RWPE2 (cell line): ENCODE measurements around the gene TRIM33.
"Not testable (repeated sequence)": the region's sequence is repeated elsewhere in the genome, so short reads cannot be mapped to it uniquely, and the experiment has no call there.

ENCODE experiments used
- ATAC-seq: fragments of 200-7000 bp; cut with Tn5 transposase; 3 replicates; pipeline ENCODE4 v1.9.1; 2021; ENCODE audit warnings: low read depth
- DNase-seq: peaks from one replicate; pipeline ENCODE4 v3.0.0-alpha.2; 2020; ENCODE audit warnings: low spot score
- H3K27ac ChIP-seq: fragments of 450-650 bp; 2 replicates; pipeline ENCODE4 v1.5.1; 2017; ENCODE audit warnings: mild to moderate bottlenecking; ENCODE audit not compliant: poor library complexity, severe bottlenecking
- H3K27me3 ChIP-seq: fragments of 250-450 bp; sonication (Bioruptor Pico); 2 replicates; pipeline ENCODE4 v1.5.1; 2021; ENCODE audit warnings: mild to moderate bottlenecking, moderate library complexity; ENCODE audit not compliant: insufficient read depth, poor library complexity, severe bottlenecking
- H3K36me3 ChIP-seq: fragments of 250-450 bp; sonication (Bioruptor Pico); 2 replicates; pipeline ENCODE4 v1.5.1; 2020; ENCODE audit warnings: low read depth, mild to moderate bottlenecking, moderate library complexity
- H3K4me1 ChIP-seq: fragments of 250-450 bp; sonication (Bioruptor Pico); 2 replicates; pipeline ENCODE4 v1.5.1; 2021; ENCODE audit warnings: mild to moderate bottlenecking, moderate library complexity; ENCODE audit not compliant: insufficient read depth, poor library complexity, severe bottlenecking
- H3K4me3 ChIP-seq: fragments of 250-450 bp; sonication (Bioruptor Pico); 2 replicates; pipeline ENCODE4 v1.5.1; 2021; ENCODE audit warnings: mild to moderate bottlenecking, moderate library complexity; ENCODE audit not compliant: severe bottlenecking
- H3K9me3 ChIP-seq: fragments of 250-450 bp; sonication (Bioruptor Pico); 2 replicates; pipeline ENCODE4 v1.5.1; 2021; ENCODE audit warnings: mild to moderate bottlenecking, moderate library complexity; ENCODE audit not compliant: severe bottlenecking
- TF ChIP-seq, protein P1 (sequence below): fragments of 450-650 bp; IDR thresholded peaks from one replicate; pipeline ENCODE4 v1.5.1; 2017; ENCODE audit warnings: mild to moderate bottlenecking, moderate library complexity; ENCODE audit not compliant: poor library complexity, severe bottlenecking

Gene TRIM33

DNA sequence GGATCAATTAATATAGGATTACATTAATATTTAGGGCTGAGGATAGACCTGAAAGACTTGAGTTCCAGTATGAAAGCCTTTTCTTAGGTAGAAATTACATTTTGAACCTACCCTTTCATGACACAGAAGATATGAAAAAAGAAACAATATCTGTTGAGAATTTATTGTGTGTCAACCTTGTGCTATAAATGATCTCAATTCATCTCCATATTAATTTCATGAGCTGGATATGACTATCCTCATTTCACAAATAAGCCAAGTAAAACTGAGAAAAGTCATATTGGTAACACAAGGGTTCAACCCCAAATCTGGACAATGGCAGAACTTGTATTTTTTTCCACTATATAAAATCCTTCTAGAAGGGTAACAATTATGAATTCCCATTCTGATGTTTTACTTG is 120.0 kb downstream of the TRIM33 start:
- Histone ChIP-seq H3K36me3 (peaks cover 30% of the 10 kb centered on the region), H3K27ac (no peak overlapping the region), H3K9me3 (no peaks in the 10 kb centered on the region), H3K4me1 (no peaks in the 10 kb centered on the region), H3K27me3 (no peaks in the 10 kb centered on the region), H3K4me3 (no peak overlapping the region)
- TF ChIP-seq, protein P1, sequence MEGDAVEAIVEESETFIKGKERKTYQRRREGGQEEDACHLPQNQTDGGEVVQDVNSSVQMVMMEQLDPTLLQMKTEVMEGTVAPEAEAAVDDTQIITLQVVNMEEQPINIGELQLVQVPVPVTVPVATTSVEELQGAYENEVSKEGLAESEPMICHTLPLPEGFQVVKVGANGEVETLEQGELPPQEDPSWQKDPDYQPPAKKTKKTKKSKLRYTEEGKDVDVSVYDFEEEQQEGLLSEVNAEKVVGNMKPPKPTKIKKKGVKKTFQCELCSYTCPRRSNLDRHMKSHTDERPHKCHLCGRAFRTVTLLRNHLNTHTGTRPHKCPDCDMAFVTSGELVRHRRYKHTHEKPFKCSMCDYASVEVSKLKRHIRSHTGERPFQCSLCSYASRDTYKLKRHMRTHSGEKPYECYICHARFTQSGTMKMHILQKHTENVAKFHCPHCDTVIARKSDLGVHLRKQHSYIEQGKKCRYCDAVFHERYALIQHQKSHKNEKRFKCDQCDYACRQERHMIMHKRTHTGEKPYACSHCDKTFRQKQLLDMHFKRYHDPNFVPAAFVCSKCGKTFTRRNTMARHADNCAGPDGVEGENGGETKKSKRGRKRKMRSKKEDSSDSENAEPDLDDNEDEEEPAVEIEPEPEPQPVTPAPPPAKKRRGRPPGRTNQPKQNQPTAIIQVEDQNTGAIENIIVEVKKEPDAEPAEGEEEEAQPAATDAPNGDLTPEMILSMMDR, result no peak
- DNase-seq (no peak), ATAC-seq (no peak)

DNA sequence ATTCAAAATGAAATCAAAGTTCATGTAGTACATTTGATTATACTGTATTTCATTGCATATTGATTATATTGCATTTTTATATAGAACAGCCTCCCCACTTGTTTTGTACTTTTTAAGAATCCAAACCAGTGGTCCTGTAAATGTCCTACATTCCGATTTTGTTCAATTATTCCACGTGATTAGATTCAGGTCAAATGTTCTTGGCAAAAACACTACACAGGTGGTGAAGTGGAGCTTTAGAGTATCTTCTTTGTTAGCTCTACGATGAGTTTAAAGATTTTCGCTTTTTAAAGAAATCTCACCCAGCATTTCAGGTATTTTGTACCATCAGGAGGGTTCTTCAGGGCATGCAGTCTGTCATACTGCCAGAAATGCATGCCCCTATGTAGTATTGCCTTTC is 120.6 kb downstream of the TRIM33 start:
- Histone ChIP-seq H3K27ac (no peak overlapping the region), H3K9me3 (no peaks in the 10 kb centered on the region), H3K4me1 (no peaks in the 10 kb centered on the region), H3K36me3 (peaks cover 24% of the 10 kb centered on the region), H3K4me3 (no peak overlapping the region), H3K27me3 (no peaks in the 10 kb centered on the region)
- TF ChIP-seq, protein P1, result no peak
- DNase-seq (no peak), ATAC-seq (no peak)

DNA sequence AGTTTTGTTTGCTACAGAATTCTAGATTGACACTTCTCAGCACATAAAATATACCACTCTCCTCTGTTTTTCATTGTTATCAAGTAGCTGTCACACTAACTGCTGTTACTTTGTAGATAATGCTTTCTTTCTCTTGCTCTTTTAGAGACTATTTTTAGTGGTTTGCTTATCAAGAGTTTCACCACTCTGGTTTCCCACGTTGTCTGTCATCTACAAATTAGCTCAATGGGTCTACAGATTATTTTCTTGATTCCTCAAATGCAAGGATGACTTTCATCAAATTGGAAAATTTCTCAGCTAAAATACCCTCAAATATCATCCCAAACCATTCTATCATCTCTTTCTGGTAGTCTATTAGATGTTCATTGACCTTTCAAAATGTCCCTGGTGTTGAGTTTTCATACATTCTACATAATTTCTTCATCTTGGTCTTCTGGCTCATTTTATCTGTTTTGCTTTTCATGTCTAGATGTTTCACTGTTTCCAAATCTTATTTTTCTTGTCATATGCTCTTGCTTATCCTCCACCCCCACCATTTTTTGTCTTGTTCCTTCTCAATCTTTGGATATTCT is 122.5 kb downstream of the TRIM33 start:
- no peak overlapping the region for H3K27ac ChIP-seq
- DNase-seq, result no peak
- no peak overlapping the region for H3K4me3 ChIP-seq
- H3K27me3 ChIP-seq, result no peaks in the 10 kb centered on the region
- H3K36me3 ChIP-seq, result peaks cover 8% of the 10 kb centered on the region
- H3K4me1 ChIP-seq, result no peaks in the 10 kb centered on the region
- TF ChIP-seq, protein P1, result no peak
- ATAC-seq, result no peak
- peaks cover 6% of the 10 kb centered on the region for H3K9me3 ChIP-seq

DNA sequence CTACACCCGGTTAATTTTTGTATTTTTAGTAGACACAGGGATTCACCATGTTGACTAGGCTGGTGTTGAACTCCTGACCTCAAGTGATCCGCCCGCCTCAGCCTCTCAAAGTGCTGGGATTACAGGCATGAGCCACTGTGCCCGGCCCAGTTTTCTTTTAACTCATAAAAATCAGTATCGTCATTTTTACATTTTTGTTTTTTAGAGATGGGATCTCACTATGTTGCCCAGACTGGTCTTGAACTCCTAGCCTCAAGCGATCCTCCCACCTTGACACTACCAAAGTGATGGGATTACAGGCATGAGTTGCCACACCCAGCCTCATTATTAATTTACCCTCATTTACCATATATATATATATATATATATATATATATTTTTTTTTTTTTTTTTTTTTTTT is 123.4 kb downstream of the TRIM33 start:
- not testable (repeated sequence) for H3K27ac ChIP-seq, H3K4me3 ChIP-seq, H3K27me3 ChIP-seq, ATAC-seq, H3K36me3 ChIP-seq, DNase-seq, H3K4me1 ChIP-seq, H3K9me3 ChIP-seq

DNA sequence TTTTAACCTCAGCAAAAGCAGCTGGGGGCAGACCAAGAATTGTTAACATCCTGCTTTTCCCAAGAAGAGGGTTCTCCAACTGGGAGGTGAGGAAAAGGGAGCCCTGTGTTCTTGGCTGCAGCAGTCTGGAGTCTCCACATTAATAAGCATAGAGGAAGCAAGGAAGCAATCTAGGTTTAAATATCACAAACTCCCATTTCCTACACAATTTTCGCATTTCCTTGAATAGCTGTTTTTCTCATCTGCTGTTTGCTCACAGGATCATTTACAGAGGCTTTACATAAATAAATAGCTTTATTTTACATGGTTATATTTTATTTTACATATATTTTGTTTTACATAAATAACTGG is 124.0 kb downstream of the TRIM33 start:
- H3K4me1 ChIP-seq, result no peaks in the 10 kb centered on the region
- DNase-seq (no peak), ATAC-seq (no peak)
- TF ChIP-seq, protein P1, result no peak
- peaks cover 6% of the 10 kb centered on the region for H3K9me3 ChIP-seq
- no peak overlapping the region for H3K4me3 ChIP-seq
- no peaks in the 10 kb centered on the region for H3K27me3 ChIP-seq
- no peaks in the 10 kb centered on the region for H3K36me3 ChIP-seq
- no peak overlapping the region for H3K27ac ChIP-seq
